Hepatocyte (in vitro differentiated cells): ENCODE data around the gene FNDC11. TPM values are rescaled to one million over a fixed set of nuclear protein-coding genes. Genes with fewer than 3 reads are reported as not detected.

ENCODE experiments used
- DNase-seq: peaks from one replicate; pipeline ENCODE4 v3.0.0-alpha.2; 2016; ENCODE audit warnings: low spot score
- H2AFZ ChIP-seq: fragments of 200-600 bp; sonication (generic); 2 replicates; pipeline ENCODE4 v1.6.0; 2016; ENCODE audit warnings: antibody characterized with exemption, mild to moderate bottlenecking
- H3K27ac ChIP-seq: fragments of 200-600 bp; sonication (generic); 2 replicates; pipeline ENCODE4 v1.5.1; 2016; ENCODE audit warnings: mild to moderate bottlenecking
- H3K27me3 ChIP-seq: fragments of 200-600 bp; sonication (generic); 2 replicates; pipeline ENCODE4 v1.6.1; 2016
- H3K36me3 ChIP-seq: fragments of 200-600 bp; sonication (generic); replicated peaks from 2 replicates; pipeline ENCODE4 v1.5.1; 2016; ENCODE audit warnings: low read depth; ENCODE audit not compliant: insufficient read depth
- H3K4me1 ChIP-seq: fragments of 200-600 bp; sonication (generic); 2 replicates; pipeline ENCODE4 v1.5.1; 2016; ENCODE audit warnings: mild to moderate bottlenecking, moderate library complexity; ENCODE audit not compliant: insufficient read depth
- H3K4me2 ChIP-seq: fragments of 200-600 bp; sonication (generic); 2 replicates; pipeline ENCODE4 v1.6.0; 2016
- H3K4me3 ChIP-seq: fragments of 200-600 bp; sonication (generic); 2 replicates; pipeline ENCODE4 v1.5.1; 2016; ENCODE audit warnings: mild to moderate bottlenecking
- H3K79me2 ChIP-seq: fragments of 200-600 bp; sonication (generic); 2 replicates; pipeline ENCODE4 v1.6.0; 2017; ENCODE audit warnings: mild to moderate bottlenecking
- H3K9me2 ChIP-seq: fragments of 200-600 bp; sonication (generic); replicated peaks from 2 replicates; pipeline ENCODE4 v1.6.0; 2017; ENCODE audit warnings: mild to moderate bottlenecking; ENCODE audit not compliant: insufficient read depth
- H3K9me3 ChIP-seq: fragments of 200-600 bp; sonication (generic); 2 replicates; pipeline ENCODE4 v1.5.1; 2016; ENCODE audit warnings: low read depth, mild to moderate bottlenecking
- H4K20me1 ChIP-seq: fragments of 200-600 bp; sonication (generic); 2 replicates; pipeline ENCODE4 v1.6.0; 2016; ENCODE audit warnings: mild to moderate bottlenecking; ENCODE audit not compliant: insufficient read depth, poor library complexity, severe bottlenecking
- EZH2 ChIP-seq: fragments of 200-600 bp; sonication (generic); IDR thresholded peaks from 2 replicates; pipeline ENCODE4 v1.6.1; 2016; ENCODE audit warnings: antibody characterized with exemption, mild to moderate bottlenecking, borderline replicate concordance
- EZH2phosphoT487 ChIP-seq: fragments of 200-600 bp; sonication (generic); IDR thresholded peaks from one replicate; pipeline ENCODE4 v1.6.1; 2018; ENCODE audit warnings: antibody characterized with exemption, mild to moderate bottlenecking, low read depth, moderate library complexity; ENCODE audit not compliant: unreplicated experiment, severe bottlenecking
- WGBS: methylation state at CpG from one replicate; pipeline ENCODE4 v1.1.6; 2016; ENCODE audit warnings: low lambda C conversion rate; ENCODE audit errors: missing lambda C conversion rate; 5-methylcytosine and 5-hydroxymethylcytosine counted together
- polyA plus RNA-seq: library from polyadenylated mRNA; unstranded; fragments of >200 nt; fragmentation: Nextera tagmentation; extraction: Ambion mirVana; gene quantifications from 2 replicates; pipeline ENCODE4 v1.2.1, GENCODE V29; 2016
- total RNA-seq: library from RNA; depleted of rRNA; stranded (reverse); fragments of >200 nt; gene quantifications from 2 replicates; pipeline ENCODE4 v1.2.3, GENCODE V29; 2014
- TF ChIP-seq, protein P1 (sequence below): fragments of 200-600 bp; sonication (generic); IDR thresholded peaks from 2 replicates; pipeline ENCODE4 v1.5.1; 2016; ENCODE audit warnings: antibody characterized with exemption, mild to moderate bottlenecking; ENCODE audit not compliant: poor library complexity

Gene FNDC11
- total and polyA plus RNA-seq, 2 experiments from 2014 or later: 0.57 to 0.79 TPM

DNA sequence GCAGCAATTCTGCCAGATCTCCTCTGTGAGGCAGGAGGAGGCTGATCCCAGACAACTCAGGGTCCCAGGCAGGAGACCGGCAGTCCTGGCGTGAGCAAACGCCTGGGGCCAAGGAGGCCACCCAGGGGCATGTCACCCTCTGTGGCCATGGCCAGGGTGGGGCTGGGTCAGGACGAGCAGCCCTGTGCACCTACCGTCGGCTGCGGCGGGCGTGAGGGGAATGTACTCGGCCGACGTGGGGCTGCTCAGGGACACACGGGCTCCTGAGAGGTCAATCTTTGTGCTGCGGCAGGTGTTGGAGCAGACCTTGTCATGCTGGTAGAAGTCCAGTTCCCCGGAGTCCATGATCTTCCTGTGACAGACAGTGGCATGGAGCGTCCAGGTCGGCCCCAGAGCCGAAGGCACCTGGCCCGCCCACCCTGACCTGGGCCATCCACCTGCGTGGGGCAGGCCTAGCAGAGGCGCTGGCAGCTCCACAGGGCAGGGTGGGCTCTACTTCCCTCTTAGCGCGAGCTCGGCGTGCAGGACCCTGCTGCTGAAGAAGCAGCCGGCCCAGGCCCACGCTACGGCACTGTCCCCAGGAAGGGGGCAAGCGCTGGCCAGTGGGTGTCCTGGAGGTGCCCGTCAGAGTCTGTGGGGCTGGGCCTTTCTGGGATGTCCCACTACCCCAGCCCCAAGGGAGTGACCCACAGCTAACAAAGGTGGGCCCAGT lies 41.6 kb downstream of the FNDC11 start:
- Histone ChIP-seq H3K36me3 (no peaks in the 10 kb centered on the region), H3K4me3 (no peak overlapping the region), H3K4me2 (no peak overlapping the region), H3K27ac (no peak overlapping the region), H3K4me1 (no peaks in the 10 kb centered on the region), H3K27me3 (no peaks in the 10 kb centered on the region), H4K20me1 (no peaks in the 10 kb centered on the region), H3K9me2 (no peaks in the 10 kb centered on the region), H3K79me2 (no peaks in the 10 kb centered on the region), H2AFZ (no peak overlapping the region), H3K9me3 (no peaks in the 10 kb centered on the region)
- WGBS: 91% methylated on average over 30 of the region's 30 CpGs
- TF ChIP-seq, protein P1, sequence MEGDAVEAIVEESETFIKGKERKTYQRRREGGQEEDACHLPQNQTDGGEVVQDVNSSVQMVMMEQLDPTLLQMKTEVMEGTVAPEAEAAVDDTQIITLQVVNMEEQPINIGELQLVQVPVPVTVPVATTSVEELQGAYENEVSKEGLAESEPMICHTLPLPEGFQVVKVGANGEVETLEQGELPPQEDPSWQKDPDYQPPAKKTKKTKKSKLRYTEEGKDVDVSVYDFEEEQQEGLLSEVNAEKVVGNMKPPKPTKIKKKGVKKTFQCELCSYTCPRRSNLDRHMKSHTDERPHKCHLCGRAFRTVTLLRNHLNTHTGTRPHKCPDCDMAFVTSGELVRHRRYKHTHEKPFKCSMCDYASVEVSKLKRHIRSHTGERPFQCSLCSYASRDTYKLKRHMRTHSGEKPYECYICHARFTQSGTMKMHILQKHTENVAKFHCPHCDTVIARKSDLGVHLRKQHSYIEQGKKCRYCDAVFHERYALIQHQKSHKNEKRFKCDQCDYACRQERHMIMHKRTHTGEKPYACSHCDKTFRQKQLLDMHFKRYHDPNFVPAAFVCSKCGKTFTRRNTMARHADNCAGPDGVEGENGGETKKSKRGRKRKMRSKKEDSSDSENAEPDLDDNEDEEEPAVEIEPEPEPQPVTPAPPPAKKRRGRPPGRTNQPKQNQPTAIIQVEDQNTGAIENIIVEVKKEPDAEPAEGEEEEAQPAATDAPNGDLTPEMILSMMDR: no peak
- TF ChIP-seq EZH2 (no peak), EZH2phosphoT487 (no peak)
- no peak for DNase-seq

DNA sequence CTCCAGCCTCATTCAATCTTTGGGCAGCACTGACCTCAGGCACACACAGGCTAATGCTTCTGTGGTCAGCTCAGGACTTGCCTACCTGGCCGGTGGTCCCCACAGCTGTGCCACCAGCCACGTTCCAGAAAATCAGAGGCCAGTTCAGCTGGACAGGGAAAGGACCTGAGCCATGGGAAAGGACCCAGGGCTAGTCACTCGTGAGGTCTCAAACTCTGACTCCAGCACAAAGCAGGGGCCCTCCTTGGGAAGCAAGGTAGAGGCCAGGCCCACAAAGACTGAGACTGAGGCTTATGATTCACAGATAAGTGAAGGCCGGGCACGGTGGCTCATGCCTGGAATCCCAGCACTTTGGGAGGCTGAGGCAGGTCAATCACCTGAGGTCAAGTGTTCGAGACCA lies 42.5 kb downstream of the FNDC11 start:
- no peaks in the 10 kb centered on the region for H3K9me3 ChIP-seq
- no peaks in the 10 kb centered on the region for H3K4me1 ChIP-seq
- no peak overlapping the region for H2AFZ ChIP-seq
- no peak overlapping the region for H3K4me3 ChIP-seq
- no peaks in the 10 kb centered on the region for H3K27me3 ChIP-seq
- no peaks in the 10 kb centered on the region for H3K79me2 ChIP-seq
- TF ChIP-seq, protein P1: no peak
- TF ChIP-seq EZH2: no peak
- TF ChIP-seq EZH2phosphoT487: no peak
- no peaks in the 10 kb centered on the region for H3K36me3 ChIP-seq
- H3K4me2 ChIP-seq: no peak overlapping the region
- H4K20me1 ChIP-seq: no peaks in the 10 kb centered on the region
- no peak for DNase-seq
- H3K27ac ChIP-seq: no peak overlapping the region
- 95% methylated on average over 6 of the region's 6 CpGs for WGBS
- H3K9me2 ChIP-seq: no peaks in the 10 kb centered on the region

DNA sequence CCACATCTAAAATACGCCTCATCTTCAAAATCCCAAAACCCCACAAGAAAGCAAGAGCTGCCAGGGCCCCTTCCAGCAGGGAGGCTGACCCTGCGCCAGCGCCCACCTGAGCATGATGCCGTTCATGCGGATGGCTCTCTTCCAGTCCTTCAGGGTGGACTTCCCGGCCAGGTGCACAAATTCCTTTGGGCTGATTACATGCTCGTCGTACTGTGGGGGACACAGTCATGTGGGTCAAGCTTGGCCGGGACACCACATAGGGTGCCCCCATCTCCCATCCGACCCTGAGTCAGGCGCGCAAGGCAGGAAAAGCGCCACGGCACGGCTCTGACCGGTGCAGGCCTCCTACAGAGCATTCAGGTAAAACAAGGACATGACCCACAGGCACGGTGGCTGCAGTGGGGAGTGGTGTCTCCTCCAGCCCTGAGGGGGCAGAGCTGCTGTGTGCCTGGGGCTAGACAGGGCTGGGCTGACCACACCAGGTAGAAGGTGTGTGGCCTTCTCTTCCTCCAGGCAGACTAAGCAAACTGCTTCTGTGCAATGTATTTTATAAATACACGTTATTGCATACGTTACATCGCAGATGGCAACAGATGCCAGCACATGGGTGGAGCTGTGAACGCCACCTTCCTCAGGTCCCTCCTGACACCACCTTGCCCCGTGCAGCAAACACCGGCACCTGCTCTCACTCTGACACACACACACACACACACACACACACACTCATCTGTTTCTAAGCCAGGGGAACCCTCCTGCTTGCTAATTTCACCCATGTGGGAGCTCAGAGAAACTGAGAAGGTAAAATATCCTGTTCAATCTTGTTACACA lies 43.9 kb downstream of the FNDC11 start:
- Histone ChIP-seq H3K4me1 (no peaks in the 10 kb centered on the region), H3K4me2 (no peak overlapping the region), H3K9me3 (no peaks in the 10 kb centered on the region), H3K79me2 (no peaks in the 10 kb centered on the region), H4K20me1 (no peaks in the 10 kb centered on the region), H3K27me3 (no peaks in the 10 kb centered on the region), H3K36me3 (no peaks in the 10 kb centered on the region), H3K9me2 (no peaks in the 10 kb centered on the region), H2AFZ (no peak overlapping the region), H3K27ac (no peak overlapping the region), H3K4me3 (no peak overlapping the region)
- WGBS: 92% methylated on average over 23 of the region's 23 CpGs
- DNase-seq: no peak
- TF ChIP-seq EZH2phosphoT487 (no peak), EZH2 (no peak)
- TF ChIP-seq, protein P1: no peak
